AG09309 (cell line): Measurements from ENCODE around the gene FRMD4A.
"Not testable (repeated sequence)": the region's sequence is repeated elsewhere in the genome, so short reads cannot be mapped to it uniquely, and the experiment has no call there.

Source experiments
- DNase-seq: peaks from one replicate; pipeline ENCODE4 v3.0.0-alpha.2; 2010; ENCODE audit warnings: low read depth
- H3K4me3 ChIP-seq: 2 replicates; pipeline ENCODE4 v1.5.1; 2011; ENCODE audit warnings: mild to moderate bottlenecking, low read depth, low read length, moderate library complexity; ENCODE audit not compliant: control insufficient read depth
- TF ChIP-seq, protein P1 (sequence below): IDR thresholded peaks from 2 replicates; pipeline ENCODE4 v1.5.1; 2011; ENCODE audit warnings: mild to moderate bottlenecking, low read depth, low read length, inconsistent platforms; ENCODE audit not compliant: insufficient read depth, control insufficient read depth; ENCODE audit errors: missing control alignments

Gene FRMD4A

GRCh38 chr10:13769946-13770345 is 560.8 kb downstream of the FRMD4A start:
- TF ChIP-seq, protein P1, sequence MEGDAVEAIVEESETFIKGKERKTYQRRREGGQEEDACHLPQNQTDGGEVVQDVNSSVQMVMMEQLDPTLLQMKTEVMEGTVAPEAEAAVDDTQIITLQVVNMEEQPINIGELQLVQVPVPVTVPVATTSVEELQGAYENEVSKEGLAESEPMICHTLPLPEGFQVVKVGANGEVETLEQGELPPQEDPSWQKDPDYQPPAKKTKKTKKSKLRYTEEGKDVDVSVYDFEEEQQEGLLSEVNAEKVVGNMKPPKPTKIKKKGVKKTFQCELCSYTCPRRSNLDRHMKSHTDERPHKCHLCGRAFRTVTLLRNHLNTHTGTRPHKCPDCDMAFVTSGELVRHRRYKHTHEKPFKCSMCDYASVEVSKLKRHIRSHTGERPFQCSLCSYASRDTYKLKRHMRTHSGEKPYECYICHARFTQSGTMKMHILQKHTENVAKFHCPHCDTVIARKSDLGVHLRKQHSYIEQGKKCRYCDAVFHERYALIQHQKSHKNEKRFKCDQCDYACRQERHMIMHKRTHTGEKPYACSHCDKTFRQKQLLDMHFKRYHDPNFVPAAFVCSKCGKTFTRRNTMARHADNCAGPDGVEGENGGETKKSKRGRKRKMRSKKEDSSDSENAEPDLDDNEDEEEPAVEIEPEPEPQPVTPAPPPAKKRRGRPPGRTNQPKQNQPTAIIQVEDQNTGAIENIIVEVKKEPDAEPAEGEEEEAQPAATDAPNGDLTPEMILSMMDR, result no peak
- no peak overlapping the region for H3K4me3 ChIP-seq
- no peak for DNase-seq

DNA sequence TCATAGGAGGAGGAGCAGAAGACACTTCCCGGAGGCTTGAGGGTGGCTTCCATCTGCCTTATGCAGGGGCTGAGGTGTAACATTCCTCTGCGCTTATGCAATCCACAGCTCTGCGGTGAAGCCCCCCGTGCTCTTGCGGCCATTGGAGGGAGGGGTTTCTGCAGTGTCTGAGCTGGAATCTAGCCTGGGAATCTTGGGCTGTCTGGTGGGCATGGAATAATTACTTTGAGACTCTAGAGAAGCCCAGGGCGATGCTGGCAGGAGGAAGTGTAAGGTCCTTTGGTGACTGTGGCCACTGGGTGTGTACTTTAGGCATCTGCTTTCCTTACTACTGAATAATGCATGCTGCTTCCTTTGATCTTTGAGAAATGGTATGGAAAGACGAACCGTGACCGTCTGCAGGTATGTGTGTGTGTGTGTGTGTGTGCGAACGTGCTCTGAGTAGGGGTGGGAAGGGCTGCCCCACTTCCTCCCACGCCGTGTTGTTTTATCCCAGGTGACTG is 563.0 kb downstream of the FRMD4A start:
- TF ChIP-seq, protein P1, result no peak
- H3K4me3 ChIP-seq, result no peak overlapping the region
- no peak for DNase-seq

- not testable (repeated sequence) for H3K4me3 ChIP-seq, DNase-seq
Observed at GRCh38 chr10:13767148-13767547, 563.6 kb downstream of the FRMD4A start.

DNA sequence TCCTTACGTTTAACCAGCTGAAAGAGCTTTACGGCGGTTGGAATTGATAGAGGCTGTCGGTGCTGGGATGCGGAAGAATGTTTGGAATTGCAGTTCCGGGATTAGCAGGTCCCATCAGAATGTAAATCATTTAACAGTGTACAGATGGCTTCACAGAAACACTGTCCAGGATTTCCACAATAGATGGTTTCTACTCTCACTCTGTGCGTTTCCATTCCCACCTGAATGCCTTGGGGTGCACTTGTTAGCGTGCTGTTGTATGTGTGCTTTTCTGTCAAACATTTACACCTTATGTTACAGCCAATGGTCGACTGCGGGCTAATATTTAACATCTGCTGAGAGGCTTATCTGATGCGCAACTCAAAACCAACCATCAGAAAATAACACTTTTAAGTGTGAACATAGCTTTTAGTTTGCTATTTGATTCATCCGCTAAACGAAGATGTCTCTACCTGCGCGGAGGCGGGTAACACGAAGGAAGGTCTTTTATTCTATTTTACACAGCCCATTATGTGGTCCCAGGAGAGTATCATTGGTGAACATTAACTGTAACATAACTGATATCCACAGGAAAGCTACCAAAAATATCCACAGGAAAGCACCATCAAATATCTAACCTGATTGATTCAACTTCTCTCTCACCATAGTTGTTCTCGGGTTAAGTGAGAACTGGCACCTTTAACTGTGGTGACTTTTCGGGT is 564.9 kb downstream of the FRMD4A start:
- TF ChIP-seq, protein P1, result no peak
- H3K4me3 ChIP-seq, result no peak overlapping the region
- DNase-seq, result no peak

- H3K4me3 ChIP-seq, result no peak overlapping the region
- no peak for DNase-seq
- TF ChIP-seq, protein P1, result no peak
Observed at GRCh38 chr10:13761490-13762091, 569.1 kb downstream of the FRMD4A start.

DNA sequence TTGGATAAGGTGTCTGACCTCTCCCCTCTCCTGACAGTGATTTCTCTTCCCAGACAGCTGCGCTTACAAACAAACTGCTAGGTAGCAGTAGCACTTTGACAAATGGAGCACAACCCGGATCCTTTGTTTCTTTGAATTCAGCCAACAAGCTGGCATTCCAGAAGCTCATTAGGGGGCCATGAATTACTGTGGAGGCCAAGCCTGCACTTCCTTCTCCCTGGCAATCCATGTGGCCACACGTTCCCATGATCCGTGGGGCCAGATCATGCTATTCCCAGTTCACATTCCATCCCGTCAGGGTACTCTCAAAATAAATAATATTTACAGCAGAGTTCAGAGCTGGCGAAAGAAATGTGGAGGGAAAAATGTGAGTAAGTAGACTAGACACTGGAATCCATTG is 571.6 kb downstream of the FRMD4A start:
- DNase-seq, result no peak
- no peak overlapping the region for H3K4me3 ChIP-seq
- TF ChIP-seq, protein P1, result no peak

GRCh38 chr10:13758756-13759155 is 572.0 kb downstream of the FRMD4A start:
- H3K4me3 ChIP-seq, result no peak overlapping the region
- TF ChIP-seq, protein P1, result no peak
- DNase-seq, result no peak
